Measurements from ENCODE around the gene KRT84.
A peak's percentile ranks its signal among the peaks of the same experiment; 100 is the strongest.

DNA sequence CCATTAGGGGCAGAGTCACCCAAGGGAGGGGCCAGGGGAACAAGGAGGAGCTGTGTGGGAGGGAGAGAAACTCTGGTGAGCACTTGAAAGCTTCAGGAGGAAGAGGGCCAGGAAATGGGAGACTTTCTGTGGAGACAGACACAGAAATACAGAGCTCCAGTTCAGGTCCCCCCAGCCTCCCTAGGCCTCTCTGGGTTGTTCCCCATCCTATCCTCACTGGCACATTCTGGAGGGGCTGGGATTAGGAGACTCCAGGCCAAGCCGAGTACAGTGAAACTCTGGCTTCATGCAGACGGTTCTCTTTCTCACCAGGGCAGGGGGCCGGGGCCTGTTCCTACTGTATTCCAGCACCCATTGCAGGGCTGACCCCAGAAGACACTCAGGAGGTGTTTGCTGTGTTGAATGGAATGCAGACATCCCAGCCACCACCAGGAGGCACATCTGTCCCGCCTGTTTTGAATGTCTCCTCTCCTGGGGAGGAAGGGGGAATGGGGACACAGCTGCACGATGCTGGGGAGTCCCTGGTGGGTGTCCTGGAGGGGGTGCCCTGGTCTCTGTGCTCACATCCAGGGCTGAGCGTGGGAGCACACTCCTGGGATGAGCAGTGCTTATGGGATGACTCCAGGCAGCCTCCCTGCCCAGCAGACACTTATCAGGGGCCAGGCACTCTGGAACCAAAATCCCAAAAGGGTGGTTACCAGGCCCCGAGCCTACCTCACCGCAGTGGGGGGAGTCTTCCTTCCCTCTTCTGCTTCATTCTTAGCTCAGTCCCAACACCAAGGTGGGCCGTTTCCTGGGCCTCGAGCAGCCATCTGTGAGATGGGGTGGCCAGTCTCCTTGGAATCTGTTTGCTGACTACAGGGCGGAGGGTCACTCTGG lies 5.5 kb upstream of the KRT84 start:
- TF ChIP-seq, protein P1, sequence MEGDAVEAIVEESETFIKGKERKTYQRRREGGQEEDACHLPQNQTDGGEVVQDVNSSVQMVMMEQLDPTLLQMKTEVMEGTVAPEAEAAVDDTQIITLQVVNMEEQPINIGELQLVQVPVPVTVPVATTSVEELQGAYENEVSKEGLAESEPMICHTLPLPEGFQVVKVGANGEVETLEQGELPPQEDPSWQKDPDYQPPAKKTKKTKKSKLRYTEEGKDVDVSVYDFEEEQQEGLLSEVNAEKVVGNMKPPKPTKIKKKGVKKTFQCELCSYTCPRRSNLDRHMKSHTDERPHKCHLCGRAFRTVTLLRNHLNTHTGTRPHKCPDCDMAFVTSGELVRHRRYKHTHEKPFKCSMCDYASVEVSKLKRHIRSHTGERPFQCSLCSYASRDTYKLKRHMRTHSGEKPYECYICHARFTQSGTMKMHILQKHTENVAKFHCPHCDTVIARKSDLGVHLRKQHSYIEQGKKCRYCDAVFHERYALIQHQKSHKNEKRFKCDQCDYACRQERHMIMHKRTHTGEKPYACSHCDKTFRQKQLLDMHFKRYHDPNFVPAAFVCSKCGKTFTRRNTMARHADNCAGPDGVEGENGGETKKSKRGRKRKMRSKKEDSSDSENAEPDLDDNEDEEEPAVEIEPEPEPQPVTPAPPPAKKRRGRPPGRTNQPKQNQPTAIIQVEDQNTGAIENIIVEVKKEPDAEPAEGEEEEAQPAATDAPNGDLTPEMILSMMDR (conservative IDR thresholded peaks at IDR 0.05; ENCODE audit: low read length), result peak; percentile 71
- TF ChIP-seq EZH2phosphoT487 (IDR thresholded peaks at IDR 0.05; ENCODE audit: borderline replicate concordance), result no peak
